SK-N-SH (cell line): ENCODE measurements around the gene FBXL2. TPM values are rescaled to one million over a fixed set of nuclear protein-coding genes. Genes with fewer than 3 reads are reported as not detected.

Experiments used
- CTCF ChIA-PET: fragments of 300-600, 350-600 bp; formaldehyde crosslinking; extraction: SDS; loops from one replicate; lab custom pipeline; 2021; lab: Yijun Ruan, JAX
- POLR2A ChIA-PET: fragments of 350-600 bp; sonication (Branson Sonifier 250); formaldehyde crosslinking; extraction: SDS; loops from one replicate; lab custom pipeline; 2020; ENCODE audit warnings: antibody characterized with exemption, inconsistent platforms; lab: Yijun Ruan, JAX
- DNase-seq: peaks from one replicate; pipeline ENCODE4 v3.0.0; 2012
- H2AFZ ChIP-seq: fragments of 200-600 bp; sonication (generic); 2 replicates; pipeline ENCODE4 v1.8.1; 2016; ENCODE audit warnings: antibody characterized with exemption, mild to moderate bottlenecking, low read depth
- H3F3A ChIP-seq: fragments of 200-600 bp; sonication (generic); replicated peaks from 2 replicates; pipeline ENCODE3; 2016; ENCODE audit warnings: antibody characterized with exemption, mild to moderate bottlenecking; ENCODE audit not compliant: insufficient read depth
- H3K27ac ChIP-seq, 2 experiments: fragments of 200-500 bp in 1 of 2; fragments of 200-600 bp in 1 of 2; sonication (Bioruptor generic) in 1 of 2; sonication (generic), shearing (Covaris generic) in 1 of 2; 2 replicates each; pipeline versions ENCODE4 v1.5.1 to v1.6.1; 2014 to 2016; ENCODE audit warnings: low read depth in 2 of 2, inconsistent platforms in 1 of 2, low read length in 1 of 2, mild to moderate bottlenecking in 1 of 2, mixed read lengths in 1 of 2
- H3K27me3 ChIP-seq: fragments of 200-600 bp; sonication (generic), shearing (Covaris generic); 2 replicates; pipeline ENCODE4 v1.6.1; 2016; ENCODE audit warnings: mixed run types; ENCODE audit not compliant: insufficient read depth
- H3K36me3 ChIP-seq, 2 experiments: fragments of 200-500 bp in 1 of 2; fragments of 200-600 bp in 1 of 2; sonication (Bioruptor generic) in 1 of 2; sonication (generic) in 1 of 2; replicated peaks in 1 of 2; 2 replicates each; pipeline versions ENCODE3 to v1.5.1; 2014 to 2016; ENCODE audit warnings: low read length in 1 of 2, mild to moderate bottlenecking in 1 of 2; ENCODE audit not compliant: insufficient read depth in 2 of 2, control insufficient read depth in 1 of 2
- H3K4me1 ChIP-seq, 2 experiments: fragments of 200-500 bp in 1 of 2; fragments of 200-600 bp in 1 of 2; sonication (Bioruptor generic) in 1 of 2; sonication (generic), shearing (Covaris generic) in 1 of 2; 2 replicates each; pipeline versions ENCODE4 v1.5.1 to v1.6.1; 2014 to 2016; ENCODE audit warnings: low read depth in 1 of 2, low read length in 1 of 2, mixed run types in 1 of 2; ENCODE audit not compliant: insufficient read depth in 2 of 2, control insufficient read depth in 1 of 2
- H3K4me2 ChIP-seq: fragments of 200-600 bp; sonication (generic), shearing (Covaris generic); 2 replicates; pipeline ENCODE4 v1.6.1; 2017; ENCODE audit warnings: mixed run types
- H3K4me3 ChIP-seq, 2 experiments: fragments of 200-500 bp in 1 of 2; fragments of 200-600 bp in 1 of 2; sonication (Bioruptor generic) in 1 of 2; sonication (generic), shearing (Covaris generic) in 1 of 2; 2 replicates each; pipeline versions ENCODE4 v1.5.1 to v1.8.1; 2014 to 2016; ENCODE audit warnings: low read depth in 2 of 2, inconsistent platforms in 1 of 2, low read length in 1 of 2, mild to moderate bottlenecking in 1 of 2, mixed read lengths in 1 of 2, moderate library complexity in 1 of 2
- H3K79me2 ChIP-seq: fragments of 200-600 bp; sonication (generic); 2 replicates; pipeline ENCODE4 v1.8.1; 2017; ENCODE audit warnings: mild to moderate bottlenecking; ENCODE audit not compliant: insufficient read depth
- H3K9ac ChIP-seq: fragments of 200-600 bp; sonication (generic); 2 replicates; pipeline ENCODE4 v1.6.1; 2017; ENCODE audit warnings: mixed run types
- H3K9me2 ChIP-seq: fragments of 200-600 bp; sonication (generic); 2 replicates; pipeline ENCODE4 v1.6.1; 2017; ENCODE audit warnings: mixed run types
- H3K9me3 ChIP-seq: fragments of 200-600 bp; sonication (generic); 2 replicates; pipeline ENCODE4 v1.6.1; 2017; ENCODE audit warnings: mixed run types, mild to moderate bottlenecking, moderate library complexity
- H4K20me1 ChIP-seq: fragments of 200-600 bp; sonication (generic); 2 replicates; pipeline ENCODE4 v1.6.1; 2017; ENCODE audit warnings: mild to moderate bottlenecking, mixed run types; ENCODE audit not compliant: insufficient read depth
- CHD2 ChIP-seq: fragments of 150-350 bp; IDR thresholded peaks from 2 replicates; pipeline ENCODE4 v1.6.1; 2018; ENCODE audit warnings: low read length; ENCODE audit not compliant: partially characterized antibody
- EP300 ChIP-seq, 2 experiments: IDR thresholded peaks; 2 replicates each; pipeline versions ENCODE4 v1.4.0 to v1.6.1; 2012; ENCODE audit warnings: borderline replicate concordance in 1 of 2, low read depth in 1 of 2, low read length in 1 of 2
- EZH2phosphoT487 ChIP-seq: fragments of 200-600 bp; sonication (generic); IDR thresholded peaks from 2 replicates; pipeline ENCODE4 v1.6.1; 2017; ENCODE audit warnings: low read depth, mixed run types, mild to moderate bottlenecking, antibody characterized with exemption, moderate library complexity, borderline replicate concordance
- FOXJ3 ChIP-seq: sonication (generic); formaldehyde crosslinking; IDR thresholded peaks from 2 replicates; pipeline ENCODE4 v1.5.1; 2020; ENCODE audit warnings: mild to moderate bottlenecking, missing genetic modification reagents
- GABPA ChIP-seq: IDR thresholded peaks from 2 replicates; pipeline ENCODE4 v1.4.0; 2012; ENCODE audit warnings: low read depth, mild to moderate bottlenecking
- GATA2 ChIP-seq: sonication (generic); formaldehyde crosslinking; IDR thresholded peaks from 2 replicates; pipeline ENCODE4 v1.5.0; 2020; ENCODE audit warnings: mild to moderate bottlenecking, missing genetic modification reagents
- JUND ChIP-seq: IDR thresholded peaks from 2 replicates; pipeline ENCODE4 v1.4.0; 2012
- NRF1 ChIP-seq: IDR thresholded peaks from 2 replicates; pipeline ENCODE4 v1.6.1; 2012; ENCODE audit warnings: low read depth, mild to moderate bottlenecking, low read length
- POLR2AphosphoS5 ChIP-seq: IDR thresholded peaks from 2 replicates; pipeline ENCODE4 v1.6.1; 2012; ENCODE audit warnings: low read depth, low read length
- RXRA ChIP-seq: IDR thresholded peaks from 2 replicates; pipeline ENCODE4 v1.4.0; 2012; ENCODE audit warnings: low read depth, mild to moderate bottlenecking, borderline replicate concordance
- SIN3A ChIP-seq: IDR thresholded peaks from 2 replicates; pipeline ENCODE4 v1.6.1; 2012; ENCODE audit warnings: low read depth, mild to moderate bottlenecking, low read length, moderate library complexity, borderline replicate concordance
- TAF1 ChIP-seq: IDR thresholded peaks from 2 replicates; pipeline ENCODE4 v1.6.1; 2012; ENCODE audit warnings: low read depth, mild to moderate bottlenecking, low read length, moderate library complexity, borderline replicate concordance
- TCF12 ChIP-seq: IDR thresholded peaks from 2 replicates; pipeline ENCODE4 v1.4.0; 2012
- TEAD4 ChIP-seq: IDR thresholded peaks from 2 replicates; pipeline ENCODE4 v1.4.0; 2012; ENCODE audit warnings: mild to moderate bottlenecking, borderline replicate concordance; ENCODE audit not compliant: insufficient read depth
- USF1 ChIP-seq: IDR thresholded peaks from 2 replicates; pipeline ENCODE4 v1.4.0; 2012; ENCODE audit warnings: low read depth, borderline replicate concordance
- WGBS: methylation state at CpG from one replicate; pipeline ENCODE4 v1.1.6; 2017; ENCODE audit warnings: low lambda C conversion rate; 5-methylcytosine and 5-hydroxymethylcytosine counted together
- polyA plus RNA-seq, 3 experiments: library from polyadenylated mRNA; depleted of rRNA; stranded (reverse); fragments of >200 nt; gene quantifications; 2 replicates each; pipeline ENCODE4 v1.2.3, GENCODE V29; 2012
- TF ChIP-seq, protein P1 (sequence below): fragments of 200-600 bp; sonication (generic); IDR thresholded peaks from 2 replicates; pipeline ENCODE4 v1.6.1; 2017; ENCODE audit warnings: antibody characterized with exemption, mild to moderate bottlenecking, moderate library complexity
- TF ChIP-seq, protein P2 (sequence below): fragments of 150-350 bp; IDR thresholded peaks from 2 replicates; pipeline ENCODE4 v1.6.1; 2017; ENCODE audit warnings: antibody characterized with exemption, low read length, low read depth, borderline replicate concordance
- TF ChIP-seq, protein P3 (sequence below): IDR thresholded peaks from 2 replicates; pipeline ENCODE4; 2012

FBXL2 gene
- polyA plus RNA-seq, 1 of the 3 experiments (the other 2 are of a cell fraction): 13.7 TPM

- peaks cover 4% of the 10 kb centered on the region for H3F3A ChIP-seq
- H3K4me2 ChIP-seq: no peak overlapping the region
- DNase-seq: no peak
- H3K9ac ChIP-seq: no peak overlapping the region
- CTCF ChIA-PET: interaction anchor here (0.7 kb wide), 1 partner anchor 50 kb away, joined by 3 read pairs; no protein-coding TSS in a partner anchor
- H3K9me3 ChIP-seq: no peaks in the 10 kb centered on the region
- H4K20me1 ChIP-seq: peaks cover 55% of the 10 kb centered on the region
- 98% methylated on average over 2 of the region's 2 CpGs for WGBS
- peaks cover 3 to 14% of the 10 kb centered on the region in 2 experiments; a peak in 2 of 4 replicates for H3K4me1 ChIP-seq
- H3K79me2 ChIP-seq: peaks cover 98% of the 10 kb centered on the region
- TF ChIP-seq, protein P1, sequence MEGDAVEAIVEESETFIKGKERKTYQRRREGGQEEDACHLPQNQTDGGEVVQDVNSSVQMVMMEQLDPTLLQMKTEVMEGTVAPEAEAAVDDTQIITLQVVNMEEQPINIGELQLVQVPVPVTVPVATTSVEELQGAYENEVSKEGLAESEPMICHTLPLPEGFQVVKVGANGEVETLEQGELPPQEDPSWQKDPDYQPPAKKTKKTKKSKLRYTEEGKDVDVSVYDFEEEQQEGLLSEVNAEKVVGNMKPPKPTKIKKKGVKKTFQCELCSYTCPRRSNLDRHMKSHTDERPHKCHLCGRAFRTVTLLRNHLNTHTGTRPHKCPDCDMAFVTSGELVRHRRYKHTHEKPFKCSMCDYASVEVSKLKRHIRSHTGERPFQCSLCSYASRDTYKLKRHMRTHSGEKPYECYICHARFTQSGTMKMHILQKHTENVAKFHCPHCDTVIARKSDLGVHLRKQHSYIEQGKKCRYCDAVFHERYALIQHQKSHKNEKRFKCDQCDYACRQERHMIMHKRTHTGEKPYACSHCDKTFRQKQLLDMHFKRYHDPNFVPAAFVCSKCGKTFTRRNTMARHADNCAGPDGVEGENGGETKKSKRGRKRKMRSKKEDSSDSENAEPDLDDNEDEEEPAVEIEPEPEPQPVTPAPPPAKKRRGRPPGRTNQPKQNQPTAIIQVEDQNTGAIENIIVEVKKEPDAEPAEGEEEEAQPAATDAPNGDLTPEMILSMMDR: no peak
- TF ChIP-seq, protein P2, sequence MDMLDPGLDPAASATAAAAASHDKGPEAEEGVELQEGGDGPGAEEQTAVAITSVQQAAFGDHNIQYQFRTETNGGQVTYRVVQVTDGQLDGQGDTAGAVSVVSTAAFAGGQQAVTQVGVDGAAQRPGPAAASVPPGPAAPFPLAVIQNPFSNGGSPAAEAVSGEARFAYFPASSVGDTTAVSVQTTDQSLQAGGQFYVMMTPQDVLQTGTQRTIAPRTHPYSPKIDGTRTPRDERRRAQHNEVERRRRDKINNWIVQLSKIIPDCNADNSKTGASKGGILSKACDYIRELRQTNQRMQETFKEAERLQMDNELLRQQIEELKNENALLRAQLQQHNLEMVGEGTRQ: no peak
- TF ChIP-seq, protein P3, sequence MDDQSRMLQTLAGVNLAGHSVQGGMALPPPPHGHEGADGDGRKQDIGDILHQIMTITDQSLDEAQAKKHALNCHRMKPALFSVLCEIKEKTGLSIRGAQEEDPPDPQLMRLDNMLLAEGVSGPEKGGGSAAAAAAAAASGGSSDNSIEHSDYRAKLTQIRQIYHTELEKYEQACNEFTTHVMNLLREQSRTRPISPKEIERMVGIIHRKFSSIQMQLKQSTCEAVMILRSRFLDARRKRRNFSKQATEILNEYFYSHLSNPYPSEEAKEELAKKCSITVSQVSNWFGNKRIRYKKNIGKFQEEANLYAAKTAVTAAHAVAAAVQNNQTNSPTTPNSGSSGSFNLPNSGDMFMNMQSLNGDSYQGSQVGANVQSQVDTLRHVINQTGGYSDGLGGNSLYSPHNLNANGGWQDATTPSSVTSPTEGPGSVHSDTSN: no peak
- TF ChIP-seq TAF1 (no peak), TCF12 (no peak), POLR2AphosphoS5 (no peak), CHD2 (no peak), NRF1 (no peak), EP300 (IDR thresholded peaks at IDR 0.05; ENCODE audit: borderline replicate concordance in 1 of 2, low read depth in 1 of 2, low read length in 1 of 2) (no peak), GABPA (no peak), USF1 (no peak), JUND (no peak), FOXJ3 (CRISPR knock-in tag) (no peak)
- POLR2A ChIA-PET: no interaction called here
- no peaks in the 10 kb centered on the region for H3K27me3 ChIP-seq
- H3K36me3 ChIP-seq: peaks cover 7 to 39% of the 10 kb centered on the region in 2 experiments
- no peaks in the 10 kb centered on the region for H3K9me2 ChIP-seq
- no peak overlapping the region for H3K4me3 ChIP-seq
- no peak overlapping the region for H3K27ac ChIP-seq
- no peak overlapping the region for H2AFZ ChIP-seq
Measured at GRCh38 chr3:33425453-33425852, 148.2 kb downstream of the FBXL2 start.

DNA sequence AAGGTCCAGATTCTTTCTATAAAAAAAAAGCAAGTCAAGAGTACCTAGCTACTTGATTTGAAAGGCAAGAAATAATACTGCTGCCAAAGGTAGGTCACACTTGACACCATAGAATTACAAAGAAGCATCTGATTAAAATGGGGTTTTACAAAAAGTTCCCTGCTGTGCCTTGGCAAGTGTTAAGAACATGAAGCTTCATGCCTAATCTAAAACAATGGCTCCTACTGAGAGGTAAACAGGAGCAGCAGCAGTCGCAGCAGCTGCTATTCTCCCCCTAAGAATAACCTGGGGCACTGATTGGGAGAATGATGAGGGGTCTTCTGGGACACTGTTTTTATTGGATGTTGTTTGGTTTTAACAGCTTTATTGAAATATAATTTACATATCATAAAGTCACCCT, 148.8 kb downstream of the FBXL2 start:
- H2AFZ ChIP-seq: no peak overlapping the region
- H3K36me3 ChIP-seq: peaks cover 7 to 39% of the 10 kb centered on the region in 2 experiments
- H4K20me1 ChIP-seq: peaks cover 61% of the 10 kb centered on the region
- 92% methylated on average over 1 of the region's 1 CpG for WGBS
- H3K27me3 ChIP-seq: no peaks in the 10 kb centered on the region
- DNase-seq: no peak
- peaks cover 98% of the 10 kb centered on the region for H3K79me2 ChIP-seq
- no peak overlapping the region for H3K9ac ChIP-seq
- peaks cover 5 to 14% of the 10 kb centered on the region in 2 experiments; a peak in 2 of 4 replicates for H3K4me1 ChIP-seq
- H3F3A ChIP-seq: peaks cover 7% of the 10 kb centered on the region
- POLR2A ChIA-PET: no interaction called here
- H3K4me2 ChIP-seq: no peak overlapping the region
- no peak for TF ChIP-seq GATA2 (CRISPR knock-in tag)
- no peak for TF ChIP-seq SIN3A
- no peak for TF ChIP-seq EZH2phosphoT487
- TF ChIP-seq CHD2: no peak
- TF ChIP-seq RXRA: no peak
- TF ChIP-seq JUND: no peak
- TF ChIP-seq NRF1: no peak
- TF ChIP-seq TEAD4: no peak
- no peak for TF ChIP-seq TAF1
- no peaks in the 10 kb centered on the region for H3K9me3 ChIP-seq
- no peak overlapping the region for H3K4me3 ChIP-seq
- H3K9me2 ChIP-seq: no peaks in the 10 kb centered on the region
- CTCF ChIA-PET: interaction anchor here (0.7 kb wide), 1 partner anchor 50 kb away, joined by 3 read pairs; no protein-coding TSS in a partner anchor
- no peak overlapping the region for H3K27ac ChIP-seq
